LNCaP clone FGC (cell line): Measurements from ENCODE around the gene NRG3.

ENCODE experiments used
- DNase-seq: peaks from one replicate; pipeline ENCODE4 v3.0.0-alpha.2; 2011; ENCODE audit warnings: low read depth
- H3K4me3 ChIP-seq: 2 replicates; pipeline ENCODE4 v1.5.1; 2011; ENCODE audit warnings: mild to moderate bottlenecking, low read depth, low read length, control low read depth
- TF ChIP-seq, protein P1 (sequence below): IDR thresholded peaks from 2 replicates; pipeline ENCODE4 v1.5.1; 2012; ENCODE audit warnings: mild to moderate bottlenecking; ENCODE audit not compliant: control insufficient read depth, insufficient read depth; ENCODE audit errors: extremely low read depth

NRG3 gene

DNA sequence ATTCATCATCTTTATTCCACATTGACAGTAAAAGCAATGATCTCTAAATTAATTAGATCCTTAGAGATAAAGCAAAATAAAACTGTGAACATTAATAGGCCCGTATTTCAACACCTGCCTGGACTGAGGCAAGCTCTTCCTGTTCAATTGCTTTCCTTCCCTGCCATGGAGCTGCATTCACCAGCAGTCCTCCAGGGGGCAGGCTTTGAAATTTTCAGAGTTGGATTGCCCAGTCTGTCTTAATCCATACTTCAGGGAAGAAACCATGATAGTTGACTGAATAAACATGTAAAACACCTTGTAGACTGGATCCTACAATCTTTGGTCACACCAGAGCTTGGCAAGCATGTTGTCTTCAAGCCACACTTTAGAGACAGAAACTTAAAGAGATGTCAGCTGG lies 936.6 kb downstream of the NRG3 start:
- TF ChIP-seq, protein P1, sequence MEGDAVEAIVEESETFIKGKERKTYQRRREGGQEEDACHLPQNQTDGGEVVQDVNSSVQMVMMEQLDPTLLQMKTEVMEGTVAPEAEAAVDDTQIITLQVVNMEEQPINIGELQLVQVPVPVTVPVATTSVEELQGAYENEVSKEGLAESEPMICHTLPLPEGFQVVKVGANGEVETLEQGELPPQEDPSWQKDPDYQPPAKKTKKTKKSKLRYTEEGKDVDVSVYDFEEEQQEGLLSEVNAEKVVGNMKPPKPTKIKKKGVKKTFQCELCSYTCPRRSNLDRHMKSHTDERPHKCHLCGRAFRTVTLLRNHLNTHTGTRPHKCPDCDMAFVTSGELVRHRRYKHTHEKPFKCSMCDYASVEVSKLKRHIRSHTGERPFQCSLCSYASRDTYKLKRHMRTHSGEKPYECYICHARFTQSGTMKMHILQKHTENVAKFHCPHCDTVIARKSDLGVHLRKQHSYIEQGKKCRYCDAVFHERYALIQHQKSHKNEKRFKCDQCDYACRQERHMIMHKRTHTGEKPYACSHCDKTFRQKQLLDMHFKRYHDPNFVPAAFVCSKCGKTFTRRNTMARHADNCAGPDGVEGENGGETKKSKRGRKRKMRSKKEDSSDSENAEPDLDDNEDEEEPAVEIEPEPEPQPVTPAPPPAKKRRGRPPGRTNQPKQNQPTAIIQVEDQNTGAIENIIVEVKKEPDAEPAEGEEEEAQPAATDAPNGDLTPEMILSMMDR: peak; percentile 33
- no peak overlapping the region for H3K4me3 ChIP-seq
- DNase-seq: peak; percentile 14

DNA sequence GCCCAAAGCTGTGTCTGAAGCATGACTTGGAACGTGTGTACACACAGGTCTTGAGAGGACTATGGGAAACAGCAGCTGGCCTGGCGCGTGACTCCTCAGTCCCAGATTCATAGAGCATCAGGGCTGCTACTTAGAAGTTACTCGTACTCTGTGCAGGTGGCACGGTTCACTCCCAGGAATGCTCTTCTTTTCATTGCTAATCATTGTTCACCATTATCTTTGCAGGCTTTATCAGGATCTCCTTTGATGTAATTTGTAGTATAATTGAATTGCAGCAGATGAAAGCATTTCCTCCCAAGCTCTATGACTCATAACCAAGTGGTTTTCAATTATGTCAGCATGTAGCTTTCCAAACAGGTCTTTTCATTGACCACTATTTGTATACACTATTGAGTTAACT lies 938.9 kb downstream of the NRG3 start:
- no peak overlapping the region for H3K4me3 ChIP-seq
- no peak for DNase-seq
- TF ChIP-seq, protein P1: no peak

DNA sequence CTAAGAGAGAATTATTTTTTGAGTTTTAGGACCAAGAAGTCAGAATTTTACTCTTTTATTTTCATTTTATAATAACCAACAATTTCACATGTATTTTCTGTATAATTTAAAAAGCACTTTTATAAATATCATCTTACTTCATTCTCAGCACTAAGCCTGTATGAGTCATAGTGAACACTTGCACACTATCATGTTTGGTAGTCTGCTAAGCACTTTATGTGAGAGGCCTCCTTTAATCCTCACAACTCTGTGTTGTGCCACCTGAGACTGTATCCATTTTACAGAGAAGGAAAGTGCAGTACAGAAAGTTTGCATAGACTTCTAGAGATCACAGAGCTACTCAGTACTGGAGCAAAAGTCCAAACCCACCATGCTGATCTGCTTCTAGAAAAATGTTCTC lies 939.6 kb downstream of the NRG3 start:
- no peak for DNase-seq
- TF ChIP-seq, protein P1: no peak
- no peak overlapping the region for H3K4me3 ChIP-seq

DNA sequence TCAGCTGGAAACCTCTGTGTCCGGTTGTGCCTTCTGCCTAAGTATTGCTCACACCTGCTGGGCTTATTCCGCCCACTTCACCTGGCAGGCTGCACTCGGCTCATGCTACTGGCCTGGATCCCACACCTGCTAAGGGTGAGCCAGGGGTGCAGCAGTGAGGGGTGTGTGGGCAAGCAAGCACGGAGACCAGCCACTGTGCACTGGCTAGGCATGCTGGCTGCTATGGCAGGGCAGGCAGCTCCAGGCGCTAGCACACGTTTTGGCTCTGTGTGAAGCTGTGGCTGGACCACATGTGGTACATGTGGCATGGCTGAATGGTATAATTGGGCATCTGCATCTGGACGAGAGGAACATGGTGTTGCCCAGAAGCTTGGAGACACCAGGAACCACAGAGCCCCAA lies 940.7 kb downstream of the NRG3 start:
- H3K4me3 ChIP-seq: no peak overlapping the region
- TF ChIP-seq, protein P1: no peak
- no peak for DNase-seq

DNA sequence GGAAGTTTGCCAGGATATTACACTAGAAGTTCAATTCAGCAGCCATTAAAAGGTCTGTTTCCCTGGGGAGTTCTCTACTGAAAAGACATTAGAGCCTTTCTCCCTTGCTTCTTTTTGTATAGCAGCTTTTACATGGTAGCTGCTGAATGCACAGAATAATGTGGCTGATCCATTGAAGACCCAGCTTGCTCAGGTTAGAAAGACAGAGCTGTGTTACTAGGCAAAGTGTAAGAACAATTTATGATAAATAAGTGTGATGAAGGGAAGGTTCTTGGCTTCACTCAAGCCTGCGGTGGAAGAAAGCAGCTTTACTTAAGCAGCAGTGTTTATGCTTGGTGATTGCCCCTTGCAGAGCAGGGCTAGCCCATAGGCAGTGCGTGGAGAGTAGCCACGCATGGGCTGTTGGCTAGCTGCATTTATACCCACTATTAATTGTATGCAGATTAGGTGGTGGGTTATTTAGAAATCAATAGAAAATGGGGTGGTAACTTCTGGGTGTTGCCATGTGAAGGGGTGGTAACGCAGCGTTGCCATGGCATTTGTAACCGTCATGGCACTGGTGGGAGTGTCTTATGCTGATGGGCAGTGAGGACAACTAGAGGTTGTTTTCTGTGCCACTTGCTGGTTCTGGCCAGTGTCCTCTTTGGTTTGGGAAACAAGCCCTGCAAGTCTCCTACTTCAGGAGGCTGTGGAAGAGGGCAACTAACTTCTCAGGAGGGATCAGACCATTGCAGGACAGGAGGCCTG lies 942.9 kb downstream of the NRG3 start:
- TF ChIP-seq, protein P1: no peak
- no peak for DNase-seq
- H3K4me3 ChIP-seq: no peak overlapping the region

DNA sequence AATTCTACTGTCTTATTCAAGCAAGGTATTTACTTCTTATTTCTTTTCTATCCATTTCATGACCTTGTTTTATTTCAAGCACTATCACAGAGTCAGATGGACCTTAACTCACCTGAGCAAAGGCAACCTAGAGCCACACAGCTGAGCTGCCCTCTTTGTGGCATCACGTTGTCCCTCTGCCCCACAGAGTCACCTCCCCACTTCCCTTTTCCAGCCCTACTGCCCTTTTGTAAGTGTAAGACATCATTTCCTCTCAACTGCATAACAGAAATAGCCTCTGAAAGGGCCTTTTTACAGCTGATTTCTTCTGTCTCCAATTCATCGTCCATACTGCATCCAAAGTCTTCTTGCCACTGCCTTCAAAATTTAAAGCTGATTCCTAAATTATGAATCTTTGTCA lies 946.0 kb downstream of the NRG3 start:
- no peak overlapping the region for H3K4me3 ChIP-seq
- TF ChIP-seq, protein P1: no peak
- no peak for DNase-seq

DNA sequence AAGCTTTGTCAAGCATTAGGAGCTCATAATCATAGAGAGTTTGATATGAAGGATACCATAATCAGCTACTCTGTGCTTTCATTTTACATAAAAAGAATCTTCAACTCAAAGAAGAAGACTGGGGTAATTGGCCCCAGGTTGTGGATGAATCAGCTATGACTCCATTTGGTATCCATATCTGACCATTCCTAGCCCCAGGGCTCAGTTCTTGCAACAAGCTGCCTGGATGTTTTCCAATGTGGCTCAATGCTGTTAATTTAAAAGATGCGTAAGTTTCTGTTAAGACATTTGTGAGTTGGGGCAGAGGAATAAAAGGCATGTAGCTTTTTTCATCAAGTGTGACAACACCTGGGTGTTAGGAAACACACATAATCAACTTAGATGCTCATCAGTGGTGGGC lies 951.1 kb downstream of the NRG3 start:
- no peak for DNase-seq
- H3K4me3 ChIP-seq: no peak overlapping the region

More for the DNA sequence above, 951.1 kb downstream of the NRG3 start:
- TF ChIP-seq, protein P1: no peak
